DOHH2 (cell line): ENCODE data around the gene CDK14.
"Not testable (repeated sequence)": the region's sequence is repeated elsewhere in the genome, so short reads cannot be mapped to it uniquely, and the experiment has no call there.

Experiments used
- H3F3A ChIP-seq: fragments of 200-600 bp; sonication (generic), shearing (Covaris generic); 2 replicates; pipeline ENCODE4 v1.6.0; 2016; ENCODE audit warnings: antibody characterized with exemption, mild to moderate bottlenecking; ENCODE audit not compliant: control insufficient read depth, insufficient read depth
- H3K27ac ChIP-seq: fragments of 200-600 bp; sonication (generic); 2 replicates; pipeline ENCODE4 v1.5.1; 2014; ENCODE audit warnings: low read depth, mild to moderate bottlenecking, low read length, moderate library complexity
- H3K27me3 ChIP-seq: fragments of 200-600 bp; sonication (generic); 2 replicates; pipeline ENCODE4 v1.6.1; 2014; ENCODE audit warnings: mild to moderate bottlenecking, low read length, mixed read lengths; ENCODE audit not compliant: control insufficient read depth
- H3K36me3 ChIP-seq: fragments of 200-600 bp; sonication (generic); 2 replicates; pipeline ENCODE4 v1.6.1; 2014; ENCODE audit warnings: mild to moderate bottlenecking, low read length, moderate library complexity, mixed read lengths; ENCODE audit not compliant: control insufficient read depth
- H3K4me1 ChIP-seq: fragments of 200-600 bp; sonication (generic); 2 replicates; pipeline ENCODE4 v1.6.1; 2014; ENCODE audit warnings: mild to moderate bottlenecking, low read length, mixed read lengths; ENCODE audit not compliant: control insufficient read depth
- H3K4me2 ChIP-seq: fragments of 200-600 bp; sonication (generic); 2 replicates; pipeline ENCODE4 v1.6.0; 2014; ENCODE audit warnings: mild to moderate bottlenecking, low read length, moderate library complexity
- H3K4me3 ChIP-seq: fragments of 200-600 bp; sonication (generic); 2 replicates; pipeline ENCODE4 v1.5.1; 2014; ENCODE audit warnings: mild to moderate bottlenecking, low read length, mixed read lengths
- H3K79me2 ChIP-seq: fragments of 200-600 bp; sonication (generic); 2 replicates; pipeline ENCODE4 v1.6.1; 2014; ENCODE audit warnings: mild to moderate bottlenecking, low read length, mixed read lengths; ENCODE audit not compliant: control insufficient read depth
- H3K9me2 ChIP-seq: fragments of 200-600 bp; sonication (generic); replicated peaks from 2 replicates; pipeline ENCODE4 v1.6.1; 2014; ENCODE audit warnings: mild to moderate bottlenecking, low read length, mixed read lengths; ENCODE audit not compliant: control insufficient read depth
- H3K9me3 ChIP-seq: fragments of 200-600 bp; sonication (generic); 2 replicates; pipeline ENCODE4 v1.6.1; 2014; ENCODE audit warnings: antibody characterized with exemption, low read length, mixed read lengths; ENCODE audit not compliant: control insufficient read depth, insufficient read depth
- H4K20me1 ChIP-seq: fragments of 200-600 bp; sonication (generic); 2 replicates; pipeline ENCODE4 v1.6.0; 2014; ENCODE audit warnings: low read depth, mild to moderate bottlenecking, antibody characterized with exemption, low read length, moderate library complexity; ENCODE audit not compliant: control insufficient read depth, insufficient read depth
- EZH2phosphoT487 ChIP-seq: fragments of 200-600 bp; sonication (generic); IDR thresholded peaks from 2 replicates; pipeline ENCODE4 v1.6.1; 2017; ENCODE audit warnings: borderline replicate concordance, mild to moderate bottlenecking, antibody characterized with exemption, low read length, moderate library complexity, mixed read lengths
- TF ChIP-seq, protein P1 (sequence below): fragments of 200-600 bp; sonication (generic); IDR thresholded peaks from one replicate; pipeline ENCODE4 v1.5.1; 2014; ENCODE audit warnings: antibody characterized with exemption, mild to moderate bottlenecking, low read depth, low read length; ENCODE audit not compliant: poor library complexity, severe bottlenecking

The CDK14 gene

DNA sequence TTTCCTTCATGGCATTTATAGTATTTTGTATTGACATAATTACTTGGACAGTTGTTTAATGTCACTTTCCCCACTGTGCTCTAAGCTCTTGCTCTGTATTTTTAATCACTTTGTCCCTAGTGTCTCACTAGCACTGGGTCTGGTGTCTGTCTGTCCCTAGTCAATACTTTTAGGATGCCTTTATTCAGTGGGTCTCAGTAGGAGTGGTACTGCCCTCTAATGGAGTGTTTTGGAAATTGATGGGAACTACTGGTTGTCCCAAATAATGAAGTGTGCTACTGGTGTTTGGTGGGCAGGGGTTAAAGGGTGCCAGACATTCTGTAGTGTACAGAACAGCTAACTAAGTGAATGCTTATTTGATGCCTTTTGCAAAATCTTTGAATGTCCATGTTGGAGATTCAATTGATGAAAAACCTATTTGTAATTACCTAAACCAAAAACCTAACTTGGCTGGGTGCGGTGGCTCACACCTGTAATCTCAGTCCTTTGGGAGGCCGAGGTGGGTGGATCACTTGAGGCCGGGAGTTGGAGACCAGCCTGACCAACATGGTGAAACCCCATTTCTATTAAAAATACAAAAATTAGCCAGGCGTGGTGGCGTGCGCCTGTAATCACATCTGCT lies 33.3 kb downstream of the CDK14 start:
- Histone ChIP-seq H3K9me2 (no peaks in the 10 kb centered on the region), H3K79me2 (no peaks in the 10 kb centered on the region), H3K4me1 (no peaks in the 10 kb centered on the region), H3K4me2 (no peak overlapping the region), H3K36me3 (no peaks in the 10 kb centered on the region), H3K4me3 (no peak overlapping the region), H3F3A (no peaks in the 10 kb centered on the region), H3K27ac (no peak overlapping the region), H3K27me3 (no peaks in the 10 kb centered on the region), H3K9me3 (no peaks in the 10 kb centered on the region), H4K20me1 (no peaks in the 10 kb centered on the region)
- TF ChIP-seq, protein P1, sequence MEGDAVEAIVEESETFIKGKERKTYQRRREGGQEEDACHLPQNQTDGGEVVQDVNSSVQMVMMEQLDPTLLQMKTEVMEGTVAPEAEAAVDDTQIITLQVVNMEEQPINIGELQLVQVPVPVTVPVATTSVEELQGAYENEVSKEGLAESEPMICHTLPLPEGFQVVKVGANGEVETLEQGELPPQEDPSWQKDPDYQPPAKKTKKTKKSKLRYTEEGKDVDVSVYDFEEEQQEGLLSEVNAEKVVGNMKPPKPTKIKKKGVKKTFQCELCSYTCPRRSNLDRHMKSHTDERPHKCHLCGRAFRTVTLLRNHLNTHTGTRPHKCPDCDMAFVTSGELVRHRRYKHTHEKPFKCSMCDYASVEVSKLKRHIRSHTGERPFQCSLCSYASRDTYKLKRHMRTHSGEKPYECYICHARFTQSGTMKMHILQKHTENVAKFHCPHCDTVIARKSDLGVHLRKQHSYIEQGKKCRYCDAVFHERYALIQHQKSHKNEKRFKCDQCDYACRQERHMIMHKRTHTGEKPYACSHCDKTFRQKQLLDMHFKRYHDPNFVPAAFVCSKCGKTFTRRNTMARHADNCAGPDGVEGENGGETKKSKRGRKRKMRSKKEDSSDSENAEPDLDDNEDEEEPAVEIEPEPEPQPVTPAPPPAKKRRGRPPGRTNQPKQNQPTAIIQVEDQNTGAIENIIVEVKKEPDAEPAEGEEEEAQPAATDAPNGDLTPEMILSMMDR, result peak; percentile 92
- TF ChIP-seq EZH2phosphoT487, result no peak

DNA sequence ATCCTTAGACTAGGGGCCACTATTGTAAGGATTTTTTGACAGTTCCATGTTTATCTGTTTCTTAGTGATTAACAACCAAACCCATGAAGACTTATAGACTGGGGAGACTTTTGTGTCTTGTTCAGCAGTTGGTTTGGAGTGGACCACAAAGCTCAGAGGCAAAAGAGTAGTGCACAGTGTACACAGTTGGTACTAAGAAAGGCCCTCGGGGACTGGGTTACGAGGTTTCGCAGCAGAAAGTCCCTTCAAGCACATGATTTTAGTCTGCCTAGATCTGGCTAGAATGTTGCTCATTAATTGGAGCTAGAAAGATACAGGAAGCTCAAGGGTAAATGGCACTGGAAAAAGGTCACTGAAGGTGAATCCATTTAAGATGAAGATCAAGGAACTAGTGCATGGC lies 35.4 kb downstream of the CDK14 start:
- TF ChIP-seq, protein P1, result no peak
- no peak for TF ChIP-seq EZH2phosphoT487
- Histone ChIP-seq H3K36me3 (no peaks in the 10 kb centered on the region), H3K4me3 (no peak overlapping the region)

DNA sequence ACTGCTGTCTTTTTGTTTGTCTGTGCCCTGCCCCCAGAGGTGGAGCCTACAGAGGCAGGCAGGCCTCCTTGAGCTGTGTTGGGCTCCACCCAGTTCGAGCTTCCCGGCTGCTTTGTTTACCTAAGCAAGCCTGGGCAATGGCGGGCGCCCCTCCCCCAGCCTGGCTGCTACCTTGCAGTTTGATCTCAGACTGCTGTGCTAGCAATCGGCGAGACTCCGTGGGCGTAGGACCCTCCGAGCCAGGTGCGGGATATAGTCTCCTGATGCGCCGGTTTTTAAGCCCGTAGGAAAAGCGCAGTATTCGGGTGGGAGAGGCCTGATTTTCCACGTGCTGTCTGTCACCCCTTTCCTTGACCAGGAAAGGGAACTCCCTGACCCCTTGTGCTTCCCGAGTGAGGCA lies 43.6 kb downstream of the CDK14 start:
- not testable (repeated sequence) for H3K27me3 ChIP-seq, H3K36me3 ChIP-seq, H3K9me3 ChIP-seq, H3K4me2 ChIP-seq, H3K27ac ChIP-seq, H4K20me1 ChIP-seq, H3F3A ChIP-seq, H3K9me2 ChIP-seq, H3K4me3 ChIP-seq, H3K79me2 ChIP-seq, H3K4me1 ChIP-seq

More for the DNA sequence above, 35.4 kb downstream of the CDK14 start:
- Histone ChIP-seq H3K9me3 (no peaks in the 10 kb centered on the region), H3K27ac (no peak overlapping the region), H3K4me2 (no peak overlapping the region), H3K9me2 (no peaks in the 10 kb centered on the region), H4K20me1 (no peaks in the 10 kb centered on the region), H3K4me1 (no peaks in the 10 kb centered on the region), H3K79me2 (no peaks in the 10 kb centered on the region), H3K27me3 (no peaks in the 10 kb centered on the region), H3F3A (no peaks in the 10 kb centered on the region)

DNA sequence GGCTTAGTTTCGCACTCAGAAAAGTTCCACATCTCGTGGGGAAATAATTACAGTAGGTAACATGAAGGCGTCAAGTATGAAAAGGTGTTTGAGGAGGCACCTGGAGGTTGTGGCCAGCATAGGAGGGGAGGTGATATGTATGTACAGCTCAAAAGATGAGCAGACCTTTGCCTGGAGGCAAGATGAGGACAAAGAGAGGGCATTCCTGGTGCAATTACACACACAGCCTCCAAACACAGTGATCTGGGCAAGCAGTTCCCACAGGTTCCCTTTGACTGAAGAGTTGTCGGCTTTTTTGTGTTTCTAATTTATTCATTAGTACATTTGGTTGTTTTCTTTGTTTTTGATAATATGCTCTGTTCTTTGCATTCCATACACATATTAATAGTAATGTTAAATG lies 46.9 kb downstream of the CDK14 start:
- no peak overlapping the region for H3K27ac ChIP-seq
- H3K4me3 ChIP-seq, result no peak overlapping the region
- peaks cover 7% of the 10 kb centered on the region for H3K4me1 ChIP-seq
- H3F3A ChIP-seq, result no peaks in the 10 kb centered on the region
- no peaks in the 10 kb centered on the region for H4K20me1 ChIP-seq
- no peaks in the 10 kb centered on the region for H3K79me2 ChIP-seq
- no peaks in the 10 kb centered on the region for H3K36me3 ChIP-seq
- H3K4me2 ChIP-seq, result no peak overlapping the region
- peaks cover 7% of the 10 kb centered on the region; the same call in 1 of the 2 replicates for H3K9me3 ChIP-seq
- no peaks in the 10 kb centered on the region for H3K9me2 ChIP-seq
- H3K27me3 ChIP-seq, result no peaks in the 10 kb centered on the region
- TF ChIP-seq, protein P1, result no peak
- no peak for TF ChIP-seq EZH2phosphoT487
